ENCODE data around the gene CLGN. TPM values are rescaled to one million over a fixed set of nuclear protein-coding genes. Genes with fewer than 3 reads are reported as not detected.

The CLGN gene, protein sequence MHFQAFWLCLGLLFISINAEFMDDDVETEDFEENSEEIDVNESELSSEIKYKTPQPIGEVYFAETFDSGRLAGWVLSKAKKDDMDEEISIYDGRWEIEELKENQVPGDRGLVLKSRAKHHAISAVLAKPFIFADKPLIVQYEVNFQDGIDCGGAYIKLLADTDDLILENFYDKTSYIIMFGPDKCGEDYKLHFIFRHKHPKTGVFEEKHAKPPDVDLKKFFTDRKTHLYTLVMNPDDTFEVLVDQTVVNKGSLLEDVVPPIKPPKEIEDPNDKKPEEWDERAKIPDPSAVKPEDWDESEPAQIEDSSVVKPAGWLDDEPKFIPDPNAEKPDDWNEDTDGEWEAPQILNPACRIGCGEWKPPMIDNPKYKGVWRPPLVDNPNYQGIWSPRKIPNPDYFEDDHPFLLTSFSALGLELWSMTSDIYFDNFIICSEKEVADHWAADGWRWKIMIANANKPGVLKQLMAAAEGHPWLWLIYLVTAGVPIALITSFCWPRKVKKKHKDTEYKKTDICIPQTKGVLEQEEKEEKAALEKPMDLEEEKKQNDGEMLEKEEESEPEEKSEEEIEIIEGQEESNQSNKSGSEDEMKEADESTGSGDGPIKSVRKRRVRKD
- 2.1 and 2.9 TPM in 2 replicates for total RNA-seq (2022)
- percentile 21 among the genes with signal in this experiment for Bru-seq, nascent RNA
- percentile 28 among the genes with signal in this experiment for BruChase-seq, experiment 1, labeled RNA remaining after a 6-hour chase
- BruChase-seq, experiment 2, labeled RNA remaining after a 2-hour chase = percentile 21 among the genes with signal in this experiment
- long read RNA-seq, transcript CLGN-201 (15 exons, 3,043 nt) = major isoform, 7 of 7 reads
- long read RNA-seq, partial matches to known transcripts = 0 of 7 reads
- long read RNA-seq, other reads (novel, unspliced or antisense) = 0 of 7 reads

DNA sequence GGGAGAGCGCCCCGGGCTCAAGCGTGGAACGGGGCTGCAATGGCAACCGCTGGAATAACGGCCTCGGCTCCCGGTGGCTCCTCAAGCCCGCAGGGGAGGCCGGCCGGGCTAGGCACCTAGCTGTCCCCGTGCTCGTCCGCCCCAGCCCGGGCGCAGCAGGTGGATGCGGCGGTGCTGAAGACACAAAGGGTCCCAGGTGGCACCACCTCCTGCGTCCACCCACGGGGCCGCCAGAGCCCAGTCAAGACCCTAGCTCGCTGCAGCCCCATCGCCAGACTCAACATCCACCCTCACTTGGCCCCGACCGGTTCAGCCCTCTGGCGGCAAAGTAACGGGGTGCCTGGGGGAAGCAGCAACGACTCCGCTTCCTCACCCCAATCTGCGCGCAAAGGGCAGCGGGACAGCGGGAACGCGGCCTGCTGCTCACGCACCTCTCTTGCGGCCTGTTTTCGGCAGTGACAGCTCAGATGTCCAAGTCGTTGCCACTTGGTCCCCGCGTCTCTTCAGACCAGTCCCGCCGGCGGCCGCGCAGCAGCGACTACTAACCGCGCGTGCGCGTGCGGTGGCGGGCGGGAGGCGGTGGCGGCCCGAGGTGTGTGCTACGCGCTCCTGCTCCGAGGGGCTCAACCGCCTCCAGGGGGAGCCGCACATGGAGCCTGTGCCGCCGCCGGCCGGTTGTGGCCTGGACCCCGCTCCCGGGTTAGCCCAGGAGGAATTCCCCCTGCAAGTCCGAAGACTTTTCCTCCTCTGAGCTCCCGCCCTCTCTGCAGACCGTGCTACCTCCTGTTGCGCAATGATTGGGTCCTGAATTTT lies at the start of gene CLGN:
Gene CLGN (minus strand): TSS at position 543 of the 813 bp plus-strand sequence. CDS start 14,570 bp downstream, outside the sequence.
- H3K9me3 Mint-ChIP-seq (ENCODE audit: low read depth, unreplicated experiment) = no peaks in the 10 kb centered on the region

DNA sequence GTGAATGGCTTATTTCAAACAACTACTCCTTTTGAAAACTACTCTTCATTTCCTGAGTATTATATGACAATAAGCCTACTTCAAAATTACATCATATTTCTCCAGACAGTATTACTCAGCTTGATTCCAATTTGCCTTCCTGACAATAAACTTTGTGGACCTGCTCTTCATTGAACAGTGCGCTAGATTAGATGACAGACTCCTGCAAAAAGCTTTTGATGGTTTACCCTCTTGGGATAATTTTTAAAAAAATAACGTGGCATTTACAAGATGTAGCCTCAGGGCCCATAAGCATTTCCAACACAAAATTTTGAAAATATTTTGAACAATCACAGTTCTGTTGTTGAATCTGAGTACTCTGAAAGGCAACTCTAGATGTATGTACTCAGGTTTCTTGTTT lies 44.7 kb upstream of the CLGN start:
- Mint-ChIP-seq H3K36me3 (ENCODE audit: insufficient read depth, unreplicated experiment) (no peaks in the 10 kb centered on the region), H3K9me3 (ENCODE audit: low read depth, unreplicated experiment) (no peaks in the 10 kb centered on the region), H3K4me3 (ENCODE audit: low read depth, unreplicated experiment) (no peak overlapping the region), H3K27ac (ENCODE audit: unreplicated experiment) (no peak overlapping the region), H3K27me3 (ENCODE audit: unreplicated experiment) (peaks cover 22% of the 10 kb centered on the region), H3K4me1 (ENCODE audit: low read depth, unreplicated experiment) (no peaks in the 10 kb centered on the region)
- CTCF ChIA-PET = no interaction called here
- intact Hi-C loops (cut with micrococcal nuclease; ENCODE audit: unreplicated experiment) = no loop called here
- no TSS peak for BruUV-seq (replicated peaks)
- no peak for DNase-seq
- TF ChIP-seq, protein P1, sequence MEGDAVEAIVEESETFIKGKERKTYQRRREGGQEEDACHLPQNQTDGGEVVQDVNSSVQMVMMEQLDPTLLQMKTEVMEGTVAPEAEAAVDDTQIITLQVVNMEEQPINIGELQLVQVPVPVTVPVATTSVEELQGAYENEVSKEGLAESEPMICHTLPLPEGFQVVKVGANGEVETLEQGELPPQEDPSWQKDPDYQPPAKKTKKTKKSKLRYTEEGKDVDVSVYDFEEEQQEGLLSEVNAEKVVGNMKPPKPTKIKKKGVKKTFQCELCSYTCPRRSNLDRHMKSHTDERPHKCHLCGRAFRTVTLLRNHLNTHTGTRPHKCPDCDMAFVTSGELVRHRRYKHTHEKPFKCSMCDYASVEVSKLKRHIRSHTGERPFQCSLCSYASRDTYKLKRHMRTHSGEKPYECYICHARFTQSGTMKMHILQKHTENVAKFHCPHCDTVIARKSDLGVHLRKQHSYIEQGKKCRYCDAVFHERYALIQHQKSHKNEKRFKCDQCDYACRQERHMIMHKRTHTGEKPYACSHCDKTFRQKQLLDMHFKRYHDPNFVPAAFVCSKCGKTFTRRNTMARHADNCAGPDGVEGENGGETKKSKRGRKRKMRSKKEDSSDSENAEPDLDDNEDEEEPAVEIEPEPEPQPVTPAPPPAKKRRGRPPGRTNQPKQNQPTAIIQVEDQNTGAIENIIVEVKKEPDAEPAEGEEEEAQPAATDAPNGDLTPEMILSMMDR (IDR thresholded peaks at IDR 0.05; ENCODE audit: unreplicated experiment) = no peak

More for the DNA sequence above, at the start of gene CLGN:
- TF ChIP-seq, protein P1 (IDR thresholded peaks at IDR 0.05; ENCODE audit: unreplicated experiment) = no peak
- Mint-ChIP-seq H3K4me1 (ENCODE audit: low read depth, unreplicated experiment) (no peaks in the 10 kb centered on the region), H3K27ac (ENCODE audit: unreplicated experiment) (peak within 1 kb of the TSS; percentile 67), H3K36me3 (ENCODE audit: insufficient read depth, unreplicated experiment) (peaks cover 9% of the 10 kb centered on the region), H3K27me3 (ENCODE audit: unreplicated experiment) (no peaks in the 10 kb centered on the region), H3K4me3 (ENCODE audit: low read depth, unreplicated experiment) (peak within 1 kb of the TSS; percentile 84)
- DNase-seq = peak; percentile 78
- intact Hi-C loops (cut with micrococcal nuclease; ENCODE audit: unreplicated experiment) = no loop called here
- CTCF ChIA-PET = interaction anchor here (1.0 kb wide), 1 partner anchor 79 kb away, joined by 3 read pairs; no protein-coding TSS in a partner anchor
- no TSS peak for BruUV-seq (replicated peaks)

DNA sequence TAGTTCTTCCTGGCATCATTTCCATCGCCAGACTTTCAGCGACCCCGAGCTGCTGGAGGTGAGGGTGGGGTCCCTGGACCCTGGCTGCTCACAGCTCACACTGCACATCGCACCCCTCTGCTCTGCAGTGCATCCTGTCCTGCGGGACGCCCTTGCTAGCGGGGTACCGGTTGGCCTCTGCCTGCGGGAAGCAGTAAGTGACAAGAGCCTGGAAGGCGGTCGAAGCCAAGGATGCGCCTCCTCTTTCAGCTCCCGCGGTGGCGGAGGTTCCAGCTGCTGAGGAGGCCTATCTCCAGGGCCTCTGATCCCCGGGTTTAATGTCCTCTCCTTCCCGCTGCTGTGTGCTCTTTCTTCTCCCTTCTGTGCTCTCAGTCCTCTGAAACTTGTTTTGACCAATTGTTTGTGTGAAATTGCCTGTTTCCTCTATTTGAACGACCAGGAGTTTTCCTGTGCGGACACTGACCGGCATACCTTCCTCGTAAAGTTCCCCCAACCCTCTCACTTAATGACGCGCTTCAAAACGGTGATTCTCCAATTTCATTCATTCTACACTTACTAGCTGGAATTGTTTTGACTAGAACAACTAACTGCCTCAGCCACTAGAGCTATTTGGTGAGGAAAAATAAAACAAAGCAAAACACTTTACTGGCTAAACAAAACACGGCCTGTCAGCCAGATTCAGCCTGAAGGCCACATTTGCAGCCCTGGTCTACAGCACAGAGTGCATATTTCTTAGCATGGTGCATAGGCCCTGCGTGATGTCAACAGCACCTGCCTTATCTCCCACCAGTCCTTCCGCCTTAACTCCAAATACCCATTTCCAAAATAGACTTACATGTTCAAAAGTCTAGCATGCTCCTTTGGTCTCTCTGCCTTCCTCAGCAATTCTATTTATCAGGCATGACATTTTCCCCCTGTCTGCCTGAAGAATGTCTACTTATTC lies 42.6 kb upstream of the CLGN start:
- no peak for DNase-seq
- TF ChIP-seq, protein P1 (IDR thresholded peaks at IDR 0.05; ENCODE audit: unreplicated experiment) = no peak
- no peaks in the 10 kb centered on the region for H3K36me3 Mint-ChIP-seq (ENCODE audit: insufficient read depth, unreplicated experiment)
- BruUV-seq (replicated peaks) = no TSS peak
- CTCF ChIA-PET = no interaction called here
- H3K9me3 Mint-ChIP-seq (ENCODE audit: low read depth, unreplicated experiment) = no peaks in the 10 kb centered on the region
- intact Hi-C loops (cut with micrococcal nuclease; ENCODE audit: unreplicated experiment) = no loop called here
- H3K4me1 Mint-ChIP-seq (ENCODE audit: low read depth, unreplicated experiment) = no peaks in the 10 kb centered on the region
- H3K27ac Mint-ChIP-seq (ENCODE audit: unreplicated experiment) = no peak overlapping the region
- H3K4me3 Mint-ChIP-seq (ENCODE audit: low read depth, unreplicated experiment) = no peak overlapping the region
- H3K27me3 Mint-ChIP-seq (ENCODE audit: unreplicated experiment) = peaks cover 22% of the 10 kb centered on the region

All from Calu3 (cell line).